Mesenchymal stem cell (in vitro differentiated cells and primary cell): ENCODE results near the gene DNAH9.

Source experiments
- DNase-seq: peaks from one replicate; pipeline ENCODE4 v3.0.0-alpha.2; 2013
- H2AFZ ChIP-seq: one replicate; pipeline ENCODE4 v1.6.1; 2013; ENCODE audit warnings: low read depth, mild to moderate bottlenecking, control low read depth, inconsistent platforms, low read length, moderate library complexity
- H2AK5ac ChIP-seq: 2 replicates; pipeline ENCODE4 v1.6.1; 2013; ENCODE audit warnings: low read length, moderate library complexity, mild to moderate bottlenecking, inconsistent platforms; ENCODE audit not compliant: severe bottlenecking
- H2BK120ac ChIP-seq: one replicate; pipeline ENCODE4 v1.6.1; 2013; ENCODE audit warnings: low read depth, mild to moderate bottlenecking, inconsistent platforms, low read length, moderate library complexity
- H2BK12ac ChIP-seq, 2 experiments: one replicate each; pipeline ENCODE4 v1.6.1; 2013; ENCODE audit warnings: inconsistent platforms in 2 of 2, low read length in 2 of 2, mild to moderate bottlenecking in 2 of 2, moderate library complexity in 2 of 2, control low read depth in 1 of 2
- H2BK15ac ChIP-seq: one replicate; pipeline ENCODE4 v1.6.1; 2013; ENCODE audit warnings: mild to moderate bottlenecking, low read depth, inconsistent platforms; ENCODE audit not compliant: poor library complexity, severe bottlenecking
- H2BK5ac ChIP-seq: 2 replicates; pipeline ENCODE4 v1.6.1; 2013; ENCODE audit warnings: low read depth, mild to moderate bottlenecking, low read length, control low read depth, inconsistent platforms; ENCODE audit not compliant: poor library complexity, severe bottlenecking
- H3K14ac ChIP-seq, 2 experiments: one replicate each; pipeline ENCODE4 v1.6.1; 2013; ENCODE audit warnings: inconsistent platforms in 2 of 2, low read length in 2 of 2, control low read depth in 1 of 2, mild to moderate bottlenecking in 1 of 2, moderate library complexity in 1 of 2
- H3K18ac ChIP-seq, 2 experiments: one replicate each; pipeline ENCODE4 v1.6.1; 2013; ENCODE audit warnings: inconsistent platforms in 2 of 2, low read length in 2 of 2, control low read depth in 1 of 2, low read depth in 1 of 2, mild to moderate bottlenecking in 1 of 2
- H3K23ac ChIP-seq, 2 experiments: one replicate each; pipeline ENCODE4 v1.6.1; 2013; ENCODE audit warnings: inconsistent platforms in 2 of 2, low read length in 2 of 2, mild to moderate bottlenecking in 2 of 2, moderate library complexity in 2 of 2, control low read depth in 1 of 2
- H3K27ac ChIP-seq: 2 replicates; pipeline ENCODE4 v1.5.1; 2013; ENCODE audit warnings: mild to moderate bottlenecking, moderate library complexity, low read length, control low read depth, inconsistent platforms; ENCODE audit not compliant: poor library complexity, severe bottlenecking
- H3K27me3 ChIP-seq, 2 experiments: 2 replicates each; pipeline versions ENCODE4 v1.6.1 to v1.7.0; 2013; ENCODE audit warnings: low read length in 2 of 2, mild to moderate bottlenecking in 2 of 2, moderate library complexity in 2 of 2, control low read depth in 1 of 2, inconsistent platforms in 1 of 2; ENCODE audit not compliant: control insufficient read depth in 1 of 2, insufficient read depth in 1 of 2
- H3K36me3 ChIP-seq, 2 experiments: 2 replicates each; pipeline versions ENCODE4 v1.6.1 to v1.7.0; 2013; ENCODE audit warnings: low read length in 2 of 2, control low read depth in 1 of 2, inconsistent platforms in 1 of 2, low read depth in 1 of 2, mild to moderate bottlenecking in 1 of 2; ENCODE audit not compliant: insufficient read depth in 2 of 2, control insufficient read depth in 1 of 2
- H3K4ac ChIP-seq, 2 experiments: one replicate each; pipeline ENCODE4 v1.6.1; 2013; ENCODE audit warnings: inconsistent platforms in 2 of 2, low read length in 2 of 2, mild to moderate bottlenecking in 2 of 2, moderate library complexity in 2 of 2, control low read depth in 1 of 2, low read depth in 1 of 2
- H3K4me1 ChIP-seq: 2 replicates; pipeline ENCODE4 v1.6.1; 2013; ENCODE audit warnings: low read depth, low read length, control low read depth; ENCODE audit not compliant: control insufficient read depth, insufficient read depth
- H3K4me2 ChIP-seq: 2 replicates; pipeline ENCODE4 v1.6.1; 2013; ENCODE audit warnings: low read length, mild to moderate bottlenecking, inconsistent platforms; ENCODE audit not compliant: poor library complexity, severe bottlenecking
- H3K4me3 ChIP-seq, 2 experiments: 2 replicates each; pipeline versions ENCODE4 v1.5.1 to v1.7.0; 2013; ENCODE audit warnings: low read length in 2 of 2, mild to moderate bottlenecking in 2 of 2, control low read depth in 1 of 2, low read depth in 1 of 2; ENCODE audit not compliant: insufficient read depth in 1 of 2
- H3K79me1 ChIP-seq: replicated peaks from 2 replicates; pipeline ENCODE4 v1.6.1; 2013; ENCODE audit warnings: mild to moderate bottlenecking, control low read depth, low read length, inconsistent platforms; ENCODE audit not compliant: poor library complexity, severe bottlenecking
- H3K9ac ChIP-seq: 2 replicates; pipeline ENCODE4 v1.7.0; 2013; ENCODE audit warnings: mild to moderate bottlenecking, low read length, moderate library complexity
- H3K9me3 ChIP-seq: 2 replicates; pipeline ENCODE4 v1.7.0; 2013; ENCODE audit warnings: mild to moderate bottlenecking, low read length; ENCODE audit not compliant: control insufficient read depth
- H4K8ac ChIP-seq: one replicate; pipeline ENCODE4 v1.6.1; 2013; ENCODE audit warnings: inconsistent platforms, mild to moderate bottlenecking, low read length, moderate library complexity
- H4K91ac ChIP-seq: one replicate; pipeline ENCODE4 v1.6.1; 2013; ENCODE audit warnings: mild to moderate bottlenecking, low read length, inconsistent platforms
- WGBS: methylation state at CpG from one replicate; pipeline ENCODE4 v1.1.7; 2013; ENCODE audit warnings: mixed read lengths; 5-methylcytosine and 5-hydroxymethylcytosine counted together

Gene DNAH9

GRCh38 chr17:11618861-11619566 lies 20.7 kb downstream of the DNAH9 start:
- DNase-seq, result no peak
- no peak overlapping the region for H4K8ac ChIP-seq
- no peak overlapping the region for H2AFZ ChIP-seq
- H3K18ac ChIP-seq, result no peak overlapping the region
- no peak overlapping the region for H2BK12ac ChIP-seq
- no peak overlapping the region for H4K91ac ChIP-seq
- H3K4me2 ChIP-seq, result no peak overlapping the region
- H3K4ac ChIP-seq, result no peak overlapping the region
- H2BK15ac ChIP-seq, result no peak overlapping the region
- no peak overlapping the region for H3K14ac ChIP-seq
- H3K9me3 ChIP-seq, result no peaks in the 10 kb centered on the region
- H2BK120ac ChIP-seq, result no peak overlapping the region
- H3K4me1 ChIP-seq, result no peaks in the 10 kb centered on the region
- no peak overlapping the region for H2AK5ac ChIP-seq
- no peak overlapping the region for H3K23ac ChIP-seq
- H3K36me3 ChIP-seq, result no peaks in the 10 kb centered on the region
- no peak overlapping the region for H3K9ac ChIP-seq
- no peak overlapping the region for H3K27ac ChIP-seq
- 60% methylated on average over 8 of the region's 8 CpGs for WGBS
- H3K27me3 ChIP-seq, result peaks cover 0 to 2% of the 10 kb centered on the region in 2 experiments
- no peak overlapping the region for H2BK5ac ChIP-seq
- no peak overlapping the region for H3K4me3 ChIP-seq
- H3K79me1 ChIP-seq, result no peaks in the 10 kb centered on the region

GRCh38 chr17:11622492-11622891 lies 24.2 kb downstream of the DNAH9 start:
- no peak overlapping the region for H3K23ac ChIP-seq
- H3K4me2 ChIP-seq, result no peak overlapping the region
- H3K9ac ChIP-seq, result no peak overlapping the region
- H2BK120ac ChIP-seq, result no peak overlapping the region
- H2AFZ ChIP-seq, result no peak overlapping the region
- no peak overlapping the region for H3K4me3 ChIP-seq
- H3K4me1 ChIP-seq, result no peaks in the 10 kb centered on the region
- no peak for DNase-seq
- H3K79me1 ChIP-seq, result no peaks in the 10 kb centered on the region
- H2BK5ac ChIP-seq, result no peak overlapping the region
- H4K8ac ChIP-seq, result no peak overlapping the region
- H3K27ac ChIP-seq, result no peak overlapping the region
- no peak overlapping the region for H3K18ac ChIP-seq
- H3K4ac ChIP-seq, result no peak overlapping the region
- H4K91ac ChIP-seq, result no peak overlapping the region
- no peak overlapping the region for H2BK15ac ChIP-seq
- H3K27me3 ChIP-seq, result peaks cover 0 to 9% of the 10 kb centered on the region in 2 experiments
- 71% methylated on average over 5 of the region's 5 CpGs for WGBS
- H3K9me3 ChIP-seq, result no peaks in the 10 kb centered on the region
- H2AK5ac ChIP-seq, result no peak overlapping the region
- no peak overlapping the region for H2BK12ac ChIP-seq
- H3K14ac ChIP-seq, result no peak overlapping the region
- H3K36me3 ChIP-seq, result no peaks in the 10 kb centered on the region

GRCh38 chr17:11624976-11625375 lies 26.7 kb downstream of the DNAH9 start:
- Histone ChIP-seq H2AFZ (no peak overlapping the region), H4K8ac (no peak overlapping the region), H3K4ac (no peak overlapping the region), H4K91ac (no peak overlapping the region), H3K36me3 (no peaks in the 10 kb centered on the region), H3K18ac (no peak overlapping the region), H3K4me3 (no peak overlapping the region), H2BK15ac (no peak overlapping the region), H3K27ac (no peak overlapping the region), H3K9ac (no peak overlapping the region), H2BK12ac (no peak overlapping the region), H2BK5ac (no peak overlapping the region), H3K14ac (no peak overlapping the region), H3K27me3 (peaks cover 0 to 13% of the 10 kb centered on the region in 2 experiments), H3K23ac (no peak overlapping the region), H2AK5ac (no peak overlapping the region), H3K9me3 (no peaks in the 10 kb centered on the region), H3K79me1 (no peaks in the 10 kb centered on the region), H2BK120ac (no peak overlapping the region), H3K4me1 (no peaks in the 10 kb centered on the region), H3K4me2 (no peak overlapping the region)
- DNase-seq, result no peak
- 62% methylated on average over 5 of the region's 6 CpGs for WGBS

DNA sequence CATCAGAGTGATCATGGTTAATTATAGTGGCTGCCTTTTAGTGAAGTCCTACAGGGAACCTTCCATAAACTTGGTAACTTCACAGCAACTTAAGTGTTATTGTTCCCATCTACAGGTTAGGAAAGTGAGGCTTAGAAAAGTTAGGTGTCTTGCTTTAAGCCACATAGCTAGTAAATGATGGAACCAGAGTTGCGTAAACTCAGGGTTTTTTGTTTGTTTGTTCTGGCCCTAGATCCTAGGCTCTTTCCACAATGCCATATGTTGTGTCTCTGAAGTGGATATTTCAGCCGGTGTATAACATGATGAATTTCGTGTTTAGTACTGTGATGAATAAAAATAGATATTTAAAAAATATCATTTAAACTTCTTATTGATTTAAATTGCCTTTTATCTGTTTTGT lies 27.6 kb downstream of the DNAH9 start:
- Histone ChIP-seq H2AK5ac (no peak overlapping the region), H3K4me2 (no peak overlapping the region), H2AFZ (no peak overlapping the region), H2BK120ac (no peak overlapping the region), H3K36me3 (no peaks in the 10 kb centered on the region), H3K18ac (no peak overlapping the region), H3K4ac (no peak overlapping the region), H2BK5ac (no peak overlapping the region), H2BK12ac (no peak overlapping the region), H3K23ac (no peak overlapping the region), H2BK15ac (no peak overlapping the region), H4K91ac (no peak overlapping the region), H3K14ac (no peak overlapping the region), H3K4me3 (no peak overlapping the region), H3K27ac (no peak overlapping the region), H3K79me1 (no peaks in the 10 kb centered on the region), H3K9ac (no peak overlapping the region), H3K9me3 (no peaks in the 10 kb centered on the region), H3K4me1 (no peaks in the 10 kb centered on the region), H3K27me3 (peaks cover 0 to 13% of the 10 kb centered on the region in 2 experiments), H4K8ac (no peak overlapping the region)
- no peak for DNase-seq
- WGBS, result 94% methylated on average over 1 of the region's 3 CpGs
